DMS153 (cell line): ENCODE data around the gene CCDC6.
"Not testable (repeated sequence)": the region's sequence is repeated elsewhere in the genome, so short reads cannot be mapped to it uniquely, and the experiment has no call there.

Experiments used
- DNase-seq: peaks from one replicate; lab custom pipeline; 2025; lab: John Stamatoyannopoulos, UW

CCDC6 gene

GRCh38 chr10:59906417-59907202 is at the start of gene CCDC6:
Gene CCDC6 (minus strand): TSS chr10:59906556. CDS start chr10:59906424, 132 bp downstream.
- DNase-seq: peak; percentile 86

GRCh38 chr10:59954296-59954695 is 47.9 kb upstream of the CCDC6 start:
- DNase-seq: no peak

GRCh38 chr10:59953711-59954110 is 47.4 kb upstream of the CCDC6 start:
- DNase-seq: not testable (repeated sequence)

- DNase-seq: no peak
Observed at GRCh38 chr10:59950105-59950504, 43.7 kb upstream of the CCDC6 start.

- DNase-seq: no peak
Observed at GRCh38 chr10:59949608-59950007, 43.3 kb upstream of the CCDC6 start.

- DNase-seq: no peak
Observed at GRCh38 chr10:59945991-59946390, 39.6 kb upstream of the CCDC6 start.

GRCh38 chr10:59945590-59945989 is 39.2 kb upstream of the CCDC6 start:
- no peak for DNase-seq

GRCh38 chr10:59944339-59944935 is 38.1 kb upstream of the CCDC6 start:
- DNase-seq: no peak

- no peak for DNase-seq
Observed at GRCh38 chr10:59942556-59942955, 36.2 kb upstream of the CCDC6 start.

GRCh38 chr10:59937720-59938119 is 31.4 kb upstream of the CCDC6 start:
- no peak for DNase-seq

GRCh38 chr10:59934701-59935100 is 28.3 kb upstream of the CCDC6 start:
- no peak for DNase-seq

GRCh38 chr10:59930788-59931521 is 24.6 kb upstream of the CCDC6 start:
- DNase-seq: not testable (repeated sequence)

GRCh38 chr10:59926086-59926485 is 19.7 kb upstream of the CCDC6 start:
- no peak for DNase-seq

GRCh38 chr10:59922907-59923306 is 16.6 kb upstream of the CCDC6 start:
- no peak for DNase-seq

- no peak for DNase-seq
Observed at GRCh38 chr10:59917922-59918321, 11.6 kb upstream of the CCDC6 start.

GRCh38 chr10:59913547-59914237 is 7.3 kb upstream of the CCDC6 start:
- no peak for DNase-seq

- no peak for DNase-seq
Observed at GRCh38 chr10:59910867-59911266, 4.5 kb upstream of the CCDC6 start.

GRCh38 chr10:59909815-59910214 is 3.5 kb upstream of the CCDC6 start:
- no peak for DNase-seq

- DNase-seq: no peak
Observed at GRCh38 chr10:59908808-59909143, 2.4 kb upstream of the CCDC6 start.

- DNase-seq: no peak
Observed at GRCh38 chr10:59907918-59908807, 1.8 kb upstream of the CCDC6 start.

GRCh38 chr10:59907537-59907917 is 1.2 kb upstream of the CCDC6 start:
- no peak for DNase-seq
